Glutamatergic neuron (in vitro differentiated cells): ENCODE results near the gene ABI3BP. TPM values are rescaled to one million over a fixed set of nuclear protein-coding genes. Genes with fewer than 3 reads are reported as not detected.

Source experiments
- DNase-seq: peaks from one replicate; pipeline ENCODE4 v3.0.0; 2022
- H3K27ac Mint-ChIP-seq: one replicate; pipeline ENCODE4 v1.8.0; 2020; ENCODE audit warnings: mild to moderate bottlenecking, mixed read lengths, inconsistent platforms; ENCODE audit not compliant: unreplicated experiment
- H3K27me3 Mint-ChIP-seq: one replicate; pipeline ENCODE4 v1.8.0; 2020; ENCODE audit warnings: mild to moderate bottlenecking, moderate library complexity, mixed read lengths, inconsistent platforms; ENCODE audit not compliant: unreplicated experiment
- H3K36me3 Mint-ChIP-seq: one replicate; pipeline ENCODE4 v1.8.0; 2020; ENCODE audit warnings: mild to moderate bottlenecking, mixed read lengths, inconsistent platforms; ENCODE audit not compliant: unreplicated experiment
- H3K4me1 Mint-ChIP-seq: one replicate; pipeline ENCODE4 v1.8.0; 2020; ENCODE audit warnings: mild to moderate bottlenecking, low read depth, mixed read lengths, inconsistent platforms; ENCODE audit not compliant: unreplicated experiment
- H3K4me3 Mint-ChIP-seq: one replicate; pipeline ENCODE4 v1.8.0; 2020; ENCODE audit warnings: mild to moderate bottlenecking, mixed read lengths, inconsistent platforms; ENCODE audit not compliant: unreplicated experiment
- H3K9me3 Mint-ChIP-seq: one replicate; pipeline ENCODE4 v1.8.0; 2020; ENCODE audit warnings: mild to moderate bottlenecking, moderate library complexity, mixed read lengths, inconsistent platforms; ENCODE audit not compliant: unreplicated experiment
- CTCF ChIP-seq: fragments of 200-600 bp; sonication (generic); IDR thresholded peaks from one replicate; pipeline ENCODE4 v1.5.0; 2021; ENCODE audit not compliant: partially characterized antibody, unreplicated experiment
- total RNA-seq: library from RNA; stranded (reverse); fragmentation: NEBNext Ultra II Directional; extraction: Animal tissue kit (Norgen Biotek cat#: 25700); gene quantifications from one replicate; pipeline ENCODE4 v1.2.1, GENCODE V29; 2021; ENCODE audit not compliant: unreplicated experiment

Gene ABI3BP
- total RNA-seq, 1 donor from 2014 or later, result not detected

- Mint-ChIP-seq H3K27me3 (peaks cover 3% of the 10 kb centered on the region), H3K27ac (no peak overlapping the region), H3K9me3 (peaks cover 8% of the 10 kb centered on the region), H3K4me3 (no peak overlapping the region), H3K36me3 (peaks cover 5% of the 10 kb centered on the region), H3K4me1 (no peaks in the 10 kb centered on the region)
- no peak for TF ChIP-seq CTCF
- DNase-seq, result no peak
These were observed 16.2 kb upstream of the ABI3BP start for GRCh38 chr3:101009386-101009785.

- DNase-seq, result no peak
- no peak overlapping the region for H3K4me3 Mint-ChIP-seq
- H3K4me1 Mint-ChIP-seq, result no peaks in the 10 kb centered on the region
- TF ChIP-seq CTCF, result no peak
- H3K27me3 Mint-ChIP-seq, result peaks cover 2% of the 10 kb centered on the region
- no peak overlapping the region for H3K27ac Mint-ChIP-seq
- H3K36me3 Mint-ChIP-seq, result no peaks in the 10 kb centered on the region
- no peaks in the 10 kb centered on the region for H3K9me3 Mint-ChIP-seq
These were observed 5.9 kb upstream of the ABI3BP start for GRCh38 chr3:100999160-100999559.

GRCh38 chr3:100994809-100995208 lies 1.6 kb upstream of the ABI3BP start:
- Mint-ChIP-seq H3K9me3 (no peaks in the 10 kb centered on the region), H3K27me3 (no peaks in the 10 kb centered on the region), H3K4me1 (no peaks in the 10 kb centered on the region), H3K27ac (no peak overlapping the region), H3K36me3 (no peaks in the 10 kb centered on the region), H3K4me3 (no peak overlapping the region)
- TF ChIP-seq CTCF, result no peak
- no peak for DNase-seq

GRCh38 chr3:100994187-100994586 lies 966 bp upstream of the ABI3BP start:
- no peaks in the 10 kb centered on the region for H3K9me3 Mint-ChIP-seq
- H3K4me3 Mint-ChIP-seq, result no peak overlapping the region
- no peaks in the 10 kb centered on the region for H3K27me3 Mint-ChIP-seq
- no peak overlapping the region for H3K27ac Mint-ChIP-seq
- DNase-seq, result no peak
- H3K4me1 Mint-ChIP-seq, result no peaks in the 10 kb centered on the region
- no peak for TF ChIP-seq CTCF
- no peaks in the 10 kb centered on the region for H3K36me3 Mint-ChIP-seq

GRCh38 chr3:100992231-100993012 lies 799 bp downstream of the ABI3BP start:
- H3K36me3 Mint-ChIP-seq, result no peaks in the 10 kb centered on the region
- DNase-seq, result no peak
- no peaks in the 10 kb centered on the region for H3K9me3 Mint-ChIP-seq
- H3K27ac Mint-ChIP-seq, result no peak overlapping the region
- H3K4me3 Mint-ChIP-seq, result no peak overlapping the region
- no peaks in the 10 kb centered on the region for H3K27me3 Mint-ChIP-seq
- TF ChIP-seq CTCF, result no peak
- no peaks in the 10 kb centered on the region for H3K4me1 Mint-ChIP-seq
